Heart left ventricle (tissue), 16 donors: Measurements from ENCODE around the gene PRLH. TPM values are rescaled to one million over a fixed set of nuclear protein-coding genes. Genes with fewer than 3 reads are reported as not detected.

Experiments used
- ATAC-seq, 4 donors: fragments of 200-7000 bp; cut with Tn5 transposase; one replicate each; pipeline ENCODE4 v1.9.1; 2020 to 2022; ENCODE audit warnings: moderate library complexity in 4 of 4, mild to moderate bottlenecking in 3 of 4, moderate number of reproducible peaks in 1 of 4
- DNase-seq, 5 donors: peaks; one replicate each; pipeline ENCODE4 v3.0.0-alpha.2; 2020
- H3K27ac ChIP-seq, 12 donors: fragments of 200-600 bp; sonication (generic) in 4 of 12; one replicate each; pipeline versions ENCODE4 v1.5.0 to v1.8.0; 2016 to 2022; ENCODE audit warnings: mild to moderate bottlenecking in 2 of 12
- H3K27me3 ChIP-seq, 9 donors: fragments of 200-600 bp; sonication (generic) in 2 of 9; one replicate each; pipeline versions ENCODE4 v1.5.1 to v1.8.0; 2016 to 2022; ENCODE audit warnings: mild to moderate bottlenecking in 3 of 9
- H3K36me3 ChIP-seq, 9 donors: fragments of 200-600 bp; sonication (generic) in 2 of 9; one replicate each; pipeline versions ENCODE4 v1.5.0 to v1.8.0; 2018 to 2022; ENCODE audit warnings: mild to moderate bottlenecking in 2 of 9
- H3K4me1 ChIP-seq, 12 donors: fragments of 200-600 bp; sonication (generic) in 4 of 12; one replicate each; pipeline versions ENCODE4 v1.5.0 to v1.8.0; 2016 to 2022; ENCODE audit warnings: mild to moderate bottlenecking in 3 of 12
- H3K4me3 ChIP-seq, 12 donors: fragments of 200-600 bp; sonication (generic) in 4 of 12; one replicate each; pipeline versions ENCODE4 v1.5.0 to v1.8.0; 2017 to 2022; ENCODE audit warnings: mild to moderate bottlenecking in 9 of 12, moderate library complexity in 4 of 12
- H3K9me3 ChIP-seq, 12 donors: fragments of 200-600 bp; sonication (generic) in 4 of 12; one replicate each; pipeline versions ENCODE4 v1.5.0 to v1.8.0; 2016 to 2022; ENCODE audit warnings: mild to moderate bottlenecking in 1 of 12
- CTCF ChIP-seq, 12 donors: fragments of 200-600 bp; sonication (generic) in 4 of 12; IDR thresholded peaks; one replicate each; pipeline versions ENCODE4 v1.5.0 to v1.8.0; 2018 to 2022; ENCODE audit warnings: antibody characterized with exemption in 12 of 12, mild to moderate bottlenecking in 5 of 12
- POLR2A ChIP-seq, 2 donors: fragments of 450-650 bp; IDR thresholded peaks; one replicate each; pipeline ENCODE4 v1.6.1; 2017; ENCODE audit warnings: antibody characterized with exemption in 2 of 2, mild to moderate bottlenecking in 2 of 2, moderate library complexity in 2 of 2
- WGBS, 4 donors: extraction: QIAGEN DNeasy Blood & Tissue Kit in 2 of 4; methylation state at CpG; one replicate each; pipeline versions ENCODE4 v1.1.5 to v1.1.7; 2013 to 2018; 5-methylcytosine and 5-hydroxymethylcytosine counted together
- intact Hi-C, 10 donors: fragments of 100-400 bp; cut with DNase I; formaldehyde crosslinking; loops; one replicate each; pipeline versions ENCODE4 v1.11.1 to v1.14.2; 2022
- polyA plus RNA-seq, 2 donors: library from polyadenylated mRNA; stranded (reverse); fragments of 200-250 nt; gene quantifications; one replicate each; pipeline ENCODE4 v1.2.3, GENCODE V29; 2013
- total RNA-seq, 9 donors: library from RNA; depleted of rRNA in 2 of 9; stranded (reverse); fragments of >200 nt in 2 of 9; fragmentation: NEBNext Ultra II Directional in 3 of 9; extraction: Animal tissue kit (Norgen Biotek cat#: 25700) in 3 of 9; gene quantifications; one replicate each; pipeline versions ENCODE4 v1.1.0 to v1.2.4, GENCODE V29; 2016 to 2023
- donor health status: ischemic (EF 13 %, LVEDD 7.1; RV severe dilation, severe dysfunction).
- donor health status: healthy with polysubstance abuse.
- donor health status: DM: no; HTN: yes; CAD: no.
- donor health status: DM: no; HTN: no; CAD: no.
- donor health status: ischemic (EF 25% LVEDD 6.9; RV normal size, moderate dysfunction).
- donor health status: ischemic (EF 25% LVEDD 5.7; RV mildly dilated, moderate dysfunction).
- donor health status: healthy.
- donor health status: DM: yes; HTN: yes; CAD: no.
- donor health status: ischemic (EF 35%, LVEDD 5.7; RV mildly dilated, moderate dysfunction).
- donor health status: nonischemic (EF 11% LVEDD 7.7; RV severe dilation, severe dysfunction).
- donor health status: DM: yes; HTN: yes; CAD: no.
- donor health status: PGD.
- donor health status: ischemic (EF 29% LVEDD 5.4; RV normal size, mild dysfunction).
- donor health status: nonischemic (EF 23%, LVEDD 6.1; RV moderate dilation, normal function).

Gene PRLH
- total and polyA plus RNA-seq, 11 donors: not detected

- Histone ChIP-seq H3K9me3 (no peaks in the 10 kb centered on the region), H3K4me1 (peaks cover 0 to 19% (median 9%) of the 10 kb centered on the region in 12 donors), H3K4me3 (no peak overlapping the region), H3K36me3 (no peaks in the 10 kb centered on the region), H3K27me3 (peaks cover 0 to 2% (median 0%) of the 10 kb centered on the region in 9 donors), H3K27ac (no peak overlapping the region)
- ATAC-seq: no peak
- peak in 1 of 5 donors; percentile 6 for DNase-seq
- no peak for TF ChIP-seq CTCF (IDR thresholded peaks at IDR 0.05)
- TF ChIP-seq POLR2A (IDR thresholded peaks at IDR 0.05): no peak
- WGBS, 4 donors: 88 to 95% (median 93%) methylated on average over 9 of the region's 9 CpGs
- intact Hi-C loops: loop anchor here in 1 of 10 donors (5.0 kb wide), 1 partner anchor 164 kb away; no protein-coding TSS in a partner anchor
These were observed 21.8 kb downstream of the PRLH start for GRCh38 chr2:237588044-237588696.

GRCh38 chr2:237590272-237591140 lies 24.1 kb downstream of the PRLH start, which contains the start of gene RAB17:
Gene RAB17 (minus strand): TSS chr2:237590734. CDS start chr2:237586154, 4,580 bp downstream.
- Histone ChIP-seq H3K36me3 (no peaks in the 10 kb centered on the region), H3K27ac (peak within 1 kb of the TSS in 1 of 12 donors; percentile 51), H3K4me1 (peaks cover 0 to 38% (median 21%) of the 10 kb centered on the region in 12 donors), H3K4me3 (peak within 1 kb of the TSS in 1 of 12 donors; percentile 31), H3K27me3 (peaks cover 0 to 2% (median 0%) of the 10 kb centered on the region in 9 donors), H3K9me3 (no peaks in the 10 kb centered on the region)
- peak in 3 of 4 donors; percentile 34 to 77 (median 52) for ATAC-seq
- intact Hi-C loops: loop anchor here in 2 of 10 donors (10.0 kb wide), 2 partner anchors 54 to 74 kb away; no protein-coding TSS in a partner anchor
- DNase-seq: peak in 2 of 5 donors; percentile 39 to 79
- TF ChIP-seq POLR2A (IDR thresholded peaks at IDR 0.05) (no peak), CTCF (IDR thresholded peaks at IDR 0.05) (no peak)
- WGBS, 4 donors: 51 to 66% (median 62%) methylated on average over 13 to 16 of the region's 16 CpGs

GRCh38 chr2:237591141-237591881 lies 24.9 kb downstream of the PRLH start:
- peaks cover 0 to 2% (median 0%) of the 10 kb centered on the region in 9 donors for H3K27me3 ChIP-seq
- ATAC-seq: no peak
- intact Hi-C loops: loop anchor here in 2 of 10 donors (10.0 kb wide), 2 partner anchors 53 to 73 kb away; no protein-coding TSS in a partner anchor
- peak overlapping the region in 1 of 12 donors; percentile 31 for H3K4me3 ChIP-seq
- H3K4me1 ChIP-seq: peaks cover 0 to 42% (median 21%) of the 10 kb centered on the region in 12 donors
- 65 to 81% (median 74%) methylated on average over 17 to 19 of the region's 19 CpGs for WGBS, 4 donors
- H3K9me3 ChIP-seq: no peaks in the 10 kb centered on the region
- peak overlapping the region in 1 of 12 donors; percentile 51 for H3K27ac ChIP-seq
- DNase-seq: peak in 1 of 5 donors; percentile 19
- no peak for TF ChIP-seq POLR2A (IDR thresholded peaks at IDR 0.05)
- no peak for TF ChIP-seq CTCF (IDR thresholded peaks at IDR 0.05)
- no peaks in the 10 kb centered on the region for H3K36me3 ChIP-seq
